OCI-LY7 (cell line): ENCODE results near the gene KCNJ2. TPM values are rescaled to one million over a fixed set of nuclear protein-coding genes. Genes with fewer than 3 reads are reported as not detected.

Experiments
- BruUV-seq: library from RNA; stranded (reverse); fragments of 400-500 nt; replicated peaks from 2 replicates; lab custom pipeline; 2021; lab: Mats Ljungman, UMichigan
- CTCF ChIA-PET: fragments of 300-600 bp; sonication (Branson Sonifier 250); formaldehyde crosslinking; loops from one replicate; lab custom pipeline; 2022; ENCODE audit warnings: antibody characterized with exemption; ENCODE audit not compliant: unreplicated experiment; lab: Charles Lee
- POLR2A ChIA-PET: fragments of 300-600 bp; sonication (Branson Sonifier 250); formaldehyde crosslinking; loops from one replicate; lab custom pipeline; 2022; ENCODE audit warnings: antibody characterized with exemption; lab: Charles Lee
- DNase-seq: peaks from one replicate; pipeline ENCODE4 v3.0.0-alpha.2; 2015; ENCODE audit warnings: low spot score
- H2AFZ ChIP-seq: fragments of 200-600 bp; sonication (generic), shearing (Covaris generic); 2 replicates; pipeline ENCODE4 v1.6.1; 2014; ENCODE audit warnings: mild to moderate bottlenecking, antibody characterized with exemption, low read length, moderate library complexity
- H3K27ac ChIP-seq: fragments of 200-600 bp; sonication (generic); 2 replicates; pipeline ENCODE4 v1.5.1; 2014; ENCODE audit warnings: mixed run types, low read depth, mild to moderate bottlenecking, moderate library complexity, low read length, inconsistent platforms; ENCODE audit not compliant: poor library complexity, severe bottlenecking
- H3K36me3 ChIP-seq: fragments of 200-600 bp; sonication (generic); 2 replicates; pipeline ENCODE4 v1.6.1; 2014; ENCODE audit warnings: mild to moderate bottlenecking, antibody characterized with exemption, low read length, moderate library complexity, mixed read lengths; ENCODE audit not compliant: insufficient read depth
- H3K4me1 ChIP-seq: fragments of 200-600 bp; sonication (generic); 2 replicates; pipeline ENCODE4 v1.5.1; 2014; ENCODE audit warnings: mild to moderate bottlenecking, low read length; ENCODE audit not compliant: insufficient read depth, poor library complexity, severe bottlenecking
- H3K4me2 ChIP-seq: fragments of 200-600 bp; sonication (generic); 2 replicates; pipeline ENCODE4 v1.6.1; 2014; ENCODE audit warnings: mild to moderate bottlenecking, low read length
- H3K4me3 ChIP-seq: fragments of 200-600 bp; sonication (generic); 2 replicates; pipeline ENCODE4 v1.5.1; 2014; ENCODE audit warnings: mild to moderate bottlenecking, low read depth, low read length; ENCODE audit not compliant: poor library complexity, severe bottlenecking
- H3K79me2 ChIP-seq: fragments of 200-600 bp; sonication (generic); 2 replicates; pipeline ENCODE4 v1.6.1; 2016; ENCODE audit warnings: low read depth, mild to moderate bottlenecking, low read length, moderate library complexity, mixed read lengths; ENCODE audit not compliant: insufficient read depth
- H3K9me2 ChIP-seq: fragments of 200-600 bp; sonication (generic); 2 replicates; pipeline ENCODE4 v1.6.1; 2016; ENCODE audit warnings: mild to moderate bottlenecking, low read length, mixed read lengths; ENCODE audit not compliant: insufficient read depth
- H3K9me3 ChIP-seq: fragments of 200-600 bp; sonication (generic); 2 replicates; pipeline ENCODE4 v1.6.1; 2014; ENCODE audit warnings: mild to moderate bottlenecking, mixed run types, low read length, mixed read lengths
- H4K20me1 ChIP-seq: fragments of 200-600 bp; sonication (generic); 2 replicates; pipeline ENCODE4 v1.6.1; 2014; ENCODE audit warnings: mild to moderate bottlenecking, antibody characterized with exemption, low read length, moderate library complexity, mixed read lengths; ENCODE audit not compliant: insufficient read depth
- CTCF ChIP-seq: fragments of 200-600 bp; sonication (generic); conservative IDR thresholded peaks from 2 replicates; pipeline ENCODE4 v1.5.1; 2014; ENCODE audit warnings: mild to moderate bottlenecking, antibody characterized with exemption, low read length, moderate library complexity, mixed read lengths
- EZH2phosphoT487 ChIP-seq: fragments of 200-600 bp; sonication (generic); IDR thresholded peaks from 2 replicates; pipeline ENCODE4 v1.6.1; 2018; ENCODE audit warnings: low read depth, borderline replicate concordance, mild to moderate bottlenecking, mixed run types, antibody characterized with exemption, low read length, moderate library complexity, mixed read lengths
- intact Hi-C: fragments of 100-400 bp; cut with micrococcal nuclease; formaldehyde crosslinking; loops from one replicate; pipeline ENCODE4 v1.10.0; 2022; ENCODE audit not compliant: unreplicated experiment
- total RNA-seq, 2 experiments: library from RNA; depleted of rRNA in 1 of 2; stranded (reverse); fragments of >200 nt in 1 of 2; shearing (Covaris generic) in 1 of 2; gene quantifications; 2 replicates each; pipeline ENCODE4 v1.2.3, GENCODE V29; 2014 to 2022

KCNJ2 gene
- total RNA-seq, 2 experiments from 2014 or later = 0.55 to 0.88 TPM

- TF ChIP-seq CTCF = no peak
- TF ChIP-seq EZH2phosphoT487 = no peak
- ChIA-PET CTCF (no interaction called here), POLR2A (interaction anchor here (0.6 kb wide), 1 partner anchor 122 kb away, joined by 4 read pairs; no protein-coding TSS in a partner anchor)
- intact Hi-C loops = no loop called here
- no peak for DNase-seq
- H3K4me3 ChIP-seq = no peak overlapping the region
- H3K4me1 ChIP-seq = no peaks in the 10 kb centered on the region
- no peaks in the 10 kb centered on the region for H3K9me2 ChIP-seq
- no peaks in the 10 kb centered on the region for H3K79me2 ChIP-seq
- H3K27ac ChIP-seq = no peak overlapping the region
- no peak overlapping the region for H3K4me2 ChIP-seq
- H3K9me3 ChIP-seq = no peaks in the 10 kb centered on the region
- H3K36me3 ChIP-seq = no peaks in the 10 kb centered on the region
- no TSS peak for BruUV-seq
- H4K20me1 ChIP-seq = no peaks in the 10 kb centered on the region
- H2AFZ ChIP-seq = no peak overlapping the region
Measured at GRCh38 chr17:70185285-70185684, 16.0 kb downstream of the KCNJ2 start.

- no peaks in the 10 kb centered on the region for H3K9me2 ChIP-seq
- no peaks in the 10 kb centered on the region for H3K9me3 ChIP-seq
- no peaks in the 10 kb centered on the region for H3K36me3 ChIP-seq
- H3K4me2 ChIP-seq = no peak overlapping the region
- no peak overlapping the region for H2AFZ ChIP-seq
- no peak overlapping the region for H3K4me3 ChIP-seq
- no peak overlapping the region for H3K27ac ChIP-seq
- no peaks in the 10 kb centered on the region for H4K20me1 ChIP-seq
- H3K4me1 ChIP-seq = no peaks in the 10 kb centered on the region
- POLR2A ChIA-PET = no interaction called here
- TF ChIP-seq EZH2phosphoT487 = no peak
- no peak for TF ChIP-seq CTCF
- no peaks in the 10 kb centered on the region for H3K79me2 ChIP-seq
- no peak for DNase-seq
- CTCF ChIA-PET = no interaction called here
- intact Hi-C loops = no loop called here
- no TSS peak for BruUV-seq
Measured at GRCh38 chr17:70187383-70187782, 18.1 kb downstream of the KCNJ2 start.

GRCh38 chr17:70190959-70191805 is 21.9 kb downstream of the KCNJ2 start:
- intact Hi-C loops = no loop called here
- Histone ChIP-seq H4K20me1 (no peaks in the 10 kb centered on the region), H3K9me2 (no peaks in the 10 kb centered on the region), H2AFZ (no peak overlapping the region), H3K9me3 (no peaks in the 10 kb centered on the region), H3K79me2 (no peaks in the 10 kb centered on the region), H3K4me3 (no peak overlapping the region), H3K27ac (no peak overlapping the region), H3K36me3 (no peaks in the 10 kb centered on the region), H3K4me2 (no peak overlapping the region), H3K4me1 (no peaks in the 10 kb centered on the region)
- ChIA-PET CTCF (no interaction called here), POLR2A (interaction anchor here (0.7 kb wide), 1 partner anchor 136 kb away, joined by 3 read pairs; no protein-coding TSS in a partner anchor)
- no peak for DNase-seq
- no TSS peak for BruUV-seq
- TF ChIP-seq CTCF (no peak), EZH2phosphoT487 (no peak)
